Mesenchymal stem cell (in vitro differentiated cells and primary cell): ENCODE data around the gene CEP89.
"Not testable (repeated sequence)": the region's sequence is repeated elsewhere in the genome, so short reads cannot be mapped to it uniquely, and the experiment has no call there.

ENCODE experiments used
- DNase-seq: peaks from one replicate; pipeline ENCODE4 v3.0.0-alpha.2; 2013
- H2AFZ ChIP-seq: one replicate; pipeline ENCODE4 v1.6.1; 2013; ENCODE audit warnings: low read depth, mild to moderate bottlenecking, control low read depth, inconsistent platforms, low read length, moderate library complexity
- H2AK5ac ChIP-seq: 2 replicates; pipeline ENCODE4 v1.6.1; 2013; ENCODE audit warnings: low read length, moderate library complexity, mild to moderate bottlenecking, inconsistent platforms; ENCODE audit not compliant: severe bottlenecking
- H2BK120ac ChIP-seq: one replicate; pipeline ENCODE4 v1.6.1; 2013; ENCODE audit warnings: low read depth, mild to moderate bottlenecking, inconsistent platforms, low read length, moderate library complexity
- H2BK12ac ChIP-seq, 2 experiments: one replicate each; pipeline ENCODE4 v1.6.1; 2013; ENCODE audit warnings: inconsistent platforms in 2 of 2, low read length in 2 of 2, mild to moderate bottlenecking in 2 of 2, moderate library complexity in 2 of 2, control low read depth in 1 of 2
- H2BK15ac ChIP-seq: one replicate; pipeline ENCODE4 v1.6.1; 2013; ENCODE audit warnings: mild to moderate bottlenecking, low read depth, inconsistent platforms; ENCODE audit not compliant: poor library complexity, severe bottlenecking
- H2BK5ac ChIP-seq: 2 replicates; pipeline ENCODE4 v1.6.1; 2013; ENCODE audit warnings: low read depth, mild to moderate bottlenecking, low read length, control low read depth, inconsistent platforms; ENCODE audit not compliant: poor library complexity, severe bottlenecking
- H3K14ac ChIP-seq, 2 experiments: one replicate each; pipeline ENCODE4 v1.6.1; 2013; ENCODE audit warnings: inconsistent platforms in 2 of 2, low read length in 2 of 2, control low read depth in 1 of 2, mild to moderate bottlenecking in 1 of 2, moderate library complexity in 1 of 2
- H3K18ac ChIP-seq, 2 experiments: one replicate each; pipeline ENCODE4 v1.6.1; 2013; ENCODE audit warnings: inconsistent platforms in 2 of 2, low read length in 2 of 2, control low read depth in 1 of 2, low read depth in 1 of 2, mild to moderate bottlenecking in 1 of 2
- H3K23ac ChIP-seq, 2 experiments: one replicate each; pipeline ENCODE4 v1.6.1; 2013; ENCODE audit warnings: inconsistent platforms in 2 of 2, low read length in 2 of 2, mild to moderate bottlenecking in 2 of 2, moderate library complexity in 2 of 2, control low read depth in 1 of 2
- H3K27ac ChIP-seq: 2 replicates; pipeline ENCODE4 v1.5.1; 2013; ENCODE audit warnings: mild to moderate bottlenecking, moderate library complexity, low read length, control low read depth, inconsistent platforms; ENCODE audit not compliant: poor library complexity, severe bottlenecking
- H3K27me3 ChIP-seq, 2 experiments: 2 replicates each; pipeline versions ENCODE4 v1.6.1 to v1.7.0; 2013; ENCODE audit warnings: low read length in 2 of 2, mild to moderate bottlenecking in 2 of 2, moderate library complexity in 2 of 2, control low read depth in 1 of 2, inconsistent platforms in 1 of 2; ENCODE audit not compliant: control insufficient read depth in 1 of 2, insufficient read depth in 1 of 2
- H3K36me3 ChIP-seq, 2 experiments: 2 replicates each; pipeline versions ENCODE4 v1.6.1 to v1.7.0; 2013; ENCODE audit warnings: low read length in 2 of 2, control low read depth in 1 of 2, inconsistent platforms in 1 of 2, low read depth in 1 of 2, mild to moderate bottlenecking in 1 of 2; ENCODE audit not compliant: insufficient read depth in 2 of 2, control insufficient read depth in 1 of 2
- H3K4ac ChIP-seq, 2 experiments: one replicate each; pipeline ENCODE4 v1.6.1; 2013; ENCODE audit warnings: inconsistent platforms in 2 of 2, low read length in 2 of 2, mild to moderate bottlenecking in 2 of 2, moderate library complexity in 2 of 2, control low read depth in 1 of 2, low read depth in 1 of 2
- H3K4me1 ChIP-seq: 2 replicates; pipeline ENCODE4 v1.6.1; 2013; ENCODE audit warnings: low read depth, low read length, control low read depth; ENCODE audit not compliant: control insufficient read depth, insufficient read depth
- H3K4me2 ChIP-seq: 2 replicates; pipeline ENCODE4 v1.6.1; 2013; ENCODE audit warnings: low read length, mild to moderate bottlenecking, inconsistent platforms; ENCODE audit not compliant: poor library complexity, severe bottlenecking
- H3K4me3 ChIP-seq, 2 experiments: 2 replicates each; pipeline versions ENCODE4 v1.5.1 to v1.7.0; 2013; ENCODE audit warnings: low read length in 2 of 2, mild to moderate bottlenecking in 2 of 2, control low read depth in 1 of 2, low read depth in 1 of 2; ENCODE audit not compliant: insufficient read depth in 1 of 2
- H3K79me1 ChIP-seq: replicated peaks from 2 replicates; pipeline ENCODE4 v1.6.1; 2013; ENCODE audit warnings: mild to moderate bottlenecking, control low read depth, low read length, inconsistent platforms; ENCODE audit not compliant: poor library complexity, severe bottlenecking
- H3K9ac ChIP-seq: 2 replicates; pipeline ENCODE4 v1.7.0; 2013; ENCODE audit warnings: mild to moderate bottlenecking, low read length, moderate library complexity
- H3K9me3 ChIP-seq: 2 replicates; pipeline ENCODE4 v1.7.0; 2013; ENCODE audit warnings: mild to moderate bottlenecking, low read length; ENCODE audit not compliant: control insufficient read depth
- H4K8ac ChIP-seq: one replicate; pipeline ENCODE4 v1.6.1; 2013; ENCODE audit warnings: inconsistent platforms, mild to moderate bottlenecking, low read length, moderate library complexity
- H4K91ac ChIP-seq: one replicate; pipeline ENCODE4 v1.6.1; 2013; ENCODE audit warnings: mild to moderate bottlenecking, low read length, inconsistent platforms
- WGBS: methylation state at CpG from one replicate; pipeline ENCODE4 v1.1.7; 2013; ENCODE audit warnings: mixed read lengths; 5-methylcytosine and 5-hydroxymethylcytosine counted together

Gene CEP89

GRCh38 chr19:32843716-32844245 lies 128.0 kb downstream of the CEP89 start:
- no peak overlapping the region for H3K14ac ChIP-seq
- H4K8ac ChIP-seq: no peak overlapping the region
- no peak overlapping the region for H3K4me3 ChIP-seq
- H3K27me3 ChIP-seq: no peaks in the 10 kb centered on the region
- H2AK5ac ChIP-seq: no peak overlapping the region
- no peak overlapping the region for H3K4ac ChIP-seq
- H4K91ac ChIP-seq: no peak overlapping the region
- peaks cover 2% of the 10 kb centered on the region for H3K4me1 ChIP-seq
- H2BK120ac ChIP-seq: no peak overlapping the region
- no peak overlapping the region for H2BK12ac ChIP-seq
- H2AFZ ChIP-seq: no peak overlapping the region
- no peaks in the 10 kb centered on the region for H3K79me1 ChIP-seq
- H2BK5ac ChIP-seq: no peak overlapping the region
- 93% methylated on average over 17 of the region's 19 CpGs for WGBS
- H3K18ac ChIP-seq: no peak overlapping the region
- peaks cover 5% of the 10 kb centered on the region for H3K9me3 ChIP-seq
- H3K9ac ChIP-seq: no peak overlapping the region
- no peak for DNase-seq
- H3K36me3 ChIP-seq: no peaks in the 10 kb centered on the region
- H2BK15ac ChIP-seq: no peak overlapping the region
- H3K27ac ChIP-seq: no peak overlapping the region
- no peak overlapping the region for H3K4me2 ChIP-seq
- no peak overlapping the region for H3K23ac ChIP-seq

DNA sequence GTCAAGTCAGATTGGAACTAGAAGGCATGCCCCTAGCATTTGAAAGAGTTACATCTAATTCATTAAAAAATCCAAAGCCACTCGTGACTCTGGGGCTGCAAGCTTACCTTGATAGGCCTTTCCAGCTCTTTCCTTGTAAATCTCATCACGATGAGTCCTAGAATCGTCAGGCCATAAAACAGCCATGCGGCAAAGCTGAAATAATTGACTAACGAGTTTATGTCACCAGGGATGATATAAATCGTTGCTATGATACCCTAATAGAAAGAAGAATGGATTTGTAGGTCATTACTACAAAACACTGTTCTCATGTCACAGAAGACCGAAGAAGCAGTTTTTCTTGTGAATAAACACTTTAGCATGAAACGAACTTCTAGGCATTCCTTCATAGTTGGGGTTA lies 129.7 kb downstream of the CEP89 start:
- no peaks in the 10 kb centered on the region for H3K27me3 ChIP-seq
- 73% methylated on average over 7 of the region's 8 CpGs for WGBS
- no peak overlapping the region for H3K14ac ChIP-seq
- H2BK12ac ChIP-seq: no peak overlapping the region
- H3K23ac ChIP-seq: no peak overlapping the region
- H3K4me3 ChIP-seq: no peak overlapping the region
- H3K4me1 ChIP-seq: peaks cover 2% of the 10 kb centered on the region
- no peak overlapping the region for H2AFZ ChIP-seq
- no peak overlapping the region for H3K27ac ChIP-seq
- H3K4me2 ChIP-seq: no peak overlapping the region
- DNase-seq: no peak
- no peak overlapping the region for H3K18ac ChIP-seq
- no peaks in the 10 kb centered on the region for H3K79me1 ChIP-seq
- no peak overlapping the region for H4K91ac ChIP-seq
- peaks cover 5% of the 10 kb centered on the region for H3K9me3 ChIP-seq
- H3K4ac ChIP-seq: no peak overlapping the region
- H2AK5ac ChIP-seq: no peak overlapping the region
- H2BK5ac ChIP-seq: no peak overlapping the region
- H4K8ac ChIP-seq: no peak overlapping the region
- no peak overlapping the region for H2BK15ac ChIP-seq
- no peaks in the 10 kb centered on the region for H3K36me3 ChIP-seq
- H2BK120ac ChIP-seq: no peak overlapping the region
- H3K9ac ChIP-seq: no peak overlapping the region

- Histone ChIP-seq H3K27me3 (no peaks in the 10 kb centered on the region), H3K4me2 (no peak overlapping the region), H3K27ac (no peak overlapping the region), H2BK12ac (no peak overlapping the region), H3K14ac (no peak overlapping the region), H3K9ac (no peak overlapping the region), H2BK120ac (no peak overlapping the region), H3K4ac (no peak overlapping the region), H4K8ac (no peak overlapping the region), H3K36me3 (no peaks in the 10 kb centered on the region), H2AK5ac (no peak overlapping the region), H3K4me3 (no peak overlapping the region), H3K79me1 (no peaks in the 10 kb centered on the region), H2BK5ac (no peak overlapping the region), H2BK15ac (no peak overlapping the region), H3K18ac (no peak overlapping the region), H3K9me3 (peaks cover 5% of the 10 kb centered on the region), H3K4me1 (peaks cover 2% of the 10 kb centered on the region), H2AFZ (no peak overlapping the region), H4K91ac (no peak overlapping the region), H3K23ac (no peak overlapping the region)
- WGBS: 100% methylated on average over 3 of the region's 7 CpGs
- no peak for DNase-seq
Measured at GRCh38 chr19:32837531-32837930, 134.2 kb downstream of the CEP89 start.

DNA sequence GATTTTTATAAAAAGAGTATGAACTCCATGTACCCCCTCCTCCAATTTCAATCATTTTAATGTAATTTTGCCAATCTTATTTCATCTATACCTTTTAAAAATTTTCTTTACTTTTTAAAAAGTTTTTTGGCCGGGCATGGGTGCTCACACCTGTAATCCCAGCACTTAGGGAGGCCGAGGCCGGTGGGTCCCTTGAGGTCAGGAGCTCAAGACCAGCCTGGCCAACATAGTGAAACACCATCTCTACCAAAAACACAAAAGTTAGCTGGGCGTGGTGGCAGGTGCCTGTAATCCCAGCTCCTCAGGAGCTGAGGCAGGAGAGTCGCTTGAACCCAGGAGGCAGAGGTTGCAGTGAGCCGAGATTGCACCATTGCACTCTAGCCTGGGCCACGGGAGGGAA lies 138.4 kb downstream of the CEP89 start:
- H3K4ac ChIP-seq, H2BK12ac ChIP-seq, H3K4me1 ChIP-seq, H3K4me3 ChIP-seq, H2AFZ ChIP-seq, H3K4me2 ChIP-seq, H3K18ac ChIP-seq, H3K27me3 ChIP-seq, H3K79me1 ChIP-seq, H3K9ac ChIP-seq, H3K27ac ChIP-seq, DNase-seq, H3K23ac ChIP-seq, H3K36me3 ChIP-seq, H3K14ac ChIP-seq, H3K9me3 ChIP-seq, H2AK5ac ChIP-seq, H4K91ac ChIP-seq, H2BK120ac ChIP-seq, H2BK5ac ChIP-seq, H4K8ac ChIP-seq, H2BK15ac ChIP-seq: not testable (repeated sequence)
- 94% methylated on average over 5 of the region's 7 CpGs for WGBS
